Ascending aorta (tissue), 2 donors: ENCODE measurements around the gene GLUL. TPM values are rescaled to one million over a fixed set of nuclear protein-coding genes. Genes with fewer than 3 reads are reported as not detected.
A peak's percentile ranks its signal among the peaks of the same experiment; 100 is the strongest.

Source experiments
- DNase-seq, 2 donors: peaks; one replicate each; pipeline ENCODE4 v3.0.0-alpha.2; 2019; ENCODE audit warnings: low spot score in 2 of 2
- H3K27ac ChIP-seq, 2 donors: fragments of 200-600 bp; sonication (generic); one replicate each; pipeline ENCODE4 v1.5.1; 2016 to 2017; ENCODE audit warnings: mild to moderate bottlenecking in 1 of 2
- H3K27me3 ChIP-seq: fragments of 200-600 bp; sonication (generic); one replicate; pipeline ENCODE4 v1.5.1; 2017
- H3K36me3 ChIP-seq, 2 donors: fragments of 200-600 bp; sonication (generic); one replicate each; pipeline ENCODE4 v1.5.1; 2016
- H3K4me1 ChIP-seq, 2 donors: fragments of 200-600 bp; sonication (generic); one replicate each; pipeline ENCODE4 v1.5.1; 2016 to 2017; ENCODE audit warnings: mild to moderate bottlenecking in 1 of 2
- H3K4me3 ChIP-seq, 2 donors: fragments of 200-600 bp; sonication (generic); one replicate each; pipeline ENCODE4 v1.5.1; 2016 to 2017; ENCODE audit warnings: mild to moderate bottlenecking in 1 of 2
- H3K9me3 ChIP-seq, 2 donors: fragments of 200-600 bp; sonication (generic); one replicate each; pipeline ENCODE4 v1.5.1; 2016
- CTCF ChIP-seq, 3 experiments: fragments of 200-600 bp in 2 of 3; fragments of 450-650 bp in 1 of 3; sonication (generic) in 2 of 3; IDR thresholded peaks; one replicate each; pipeline ENCODE4 v1.5.1; 2016 to 2019; ENCODE audit warnings: antibody characterized with exemption in 3 of 3, mild to moderate bottlenecking in 1 of 3, moderate library complexity in 1 of 3
- intact Hi-C: fragments of 100-400 bp; cut with DNase I; formaldehyde crosslinking; loops from one replicate; pipeline ENCODE4 v1.15.1; 2023
- total RNA-seq: library from RNA; depleted of rRNA; stranded (reverse); fragments of >200 nt; gene quantifications from one replicate; pipeline ENCODE4 v1.1.0, GENCODE V29; 2016

The GLUL gene
- total RNA-seq, 1 donor from 2014 or later: 1,017 TPM

GRCh38 chr1:182350839-182351238 lies 40.8 kb downstream of the GLUL start:
- peaks cover 4 to 9% of the 10 kb centered on the region in 2 donors for H3K4me1 ChIP-seq
- intact Hi-C loops: no loop called here
- H3K27me3 ChIP-seq: no peaks in the 10 kb centered on the region
- no peak for DNase-seq
- H3K36me3 ChIP-seq: no peaks in the 10 kb centered on the region
- H3K27ac ChIP-seq: no peak overlapping the region
- TF ChIP-seq CTCF (IDR thresholded peaks at IDR 0.05): no peak
- no peaks in the 10 kb centered on the region for H3K9me3 ChIP-seq
- no peak overlapping the region for H3K4me3 ChIP-seq

GRCh38 chr1:182348961-182349747 lies 42.4 kb downstream of the GLUL start:
- peak; percentile 54 to 83 for DNase-seq
- peak overlapping the region; percentile 50 to 62 for H3K27ac ChIP-seq
- H3K4me3 ChIP-seq: no peak overlapping the region
- H3K4me1 ChIP-seq: peaks cover 4 to 9% of the 10 kb centered on the region in 2 donors
- no peak for TF ChIP-seq CTCF (IDR thresholded peaks at IDR 0.05)
- no peaks in the 10 kb centered on the region for H3K27me3 ChIP-seq
- H3K9me3 ChIP-seq: no peaks in the 10 kb centered on the region
- intact Hi-C loops: loop anchor here (2.0 to 5.0 kb wide), 2 partner anchors 42 to 57 kb away; partner anchors contain the start of gene GLUL
- no peaks in the 10 kb centered on the region for H3K36me3 ChIP-seq

- no peaks in the 10 kb centered on the region for H3K36me3 ChIP-seq
- no peak for DNase-seq
- no peak overlapping the region for H3K27ac ChIP-seq
- intact Hi-C loops: loop anchor here (5.0 kb wide), 1 partner anchor 55 kb away; no protein-coding TSS in a partner anchor
- no peaks in the 10 kb centered on the region for H3K9me3 ChIP-seq
- no peak overlapping the region for H3K4me3 ChIP-seq
- no peaks in the 10 kb centered on the region for H3K27me3 ChIP-seq
- H3K4me1 ChIP-seq: peaks cover 4 to 9% of the 10 kb centered on the region in 2 donors
- TF ChIP-seq CTCF (IDR thresholded peaks at IDR 0.05): no peak
Measured at GRCh38 chr1:182347019-182347418, 44.6 kb downstream of the GLUL start.

GRCh38 chr1:182340233-182341058 lies 51.1 kb downstream of the GLUL start:
- no peak for TF ChIP-seq CTCF (IDR thresholded peaks at IDR 0.05)
- Histone ChIP-seq H3K9me3 (no peaks in the 10 kb centered on the region), H3K36me3 (no peaks in the 10 kb centered on the region), H3K27me3 (no peaks in the 10 kb centered on the region), H3K4me1 (no peaks in the 10 kb centered on the region), H3K4me3 (no peak overlapping the region), H3K27ac (no peak overlapping the region)
- intact Hi-C loops: no loop called here
- no peak for DNase-seq

- no peak for TF ChIP-seq CTCF (IDR thresholded peaks at IDR 0.05)
- no peak for DNase-seq
- no peaks in the 10 kb centered on the region for H3K4me1 ChIP-seq
- no peak overlapping the region for H3K27ac ChIP-seq
- H3K9me3 ChIP-seq: no peaks in the 10 kb centered on the region
- intact Hi-C loops: no loop called here
- no peaks in the 10 kb centered on the region for H3K27me3 ChIP-seq
- no peak overlapping the region for H3K4me3 ChIP-seq
- no peaks in the 10 kb centered on the region for H3K36me3 ChIP-seq
Measured at GRCh38 chr1:182339684-182340083, 51.9 kb downstream of the GLUL start.
